ENCODE results near the gene SH3RF3.

SH3RF3 gene

DNA sequence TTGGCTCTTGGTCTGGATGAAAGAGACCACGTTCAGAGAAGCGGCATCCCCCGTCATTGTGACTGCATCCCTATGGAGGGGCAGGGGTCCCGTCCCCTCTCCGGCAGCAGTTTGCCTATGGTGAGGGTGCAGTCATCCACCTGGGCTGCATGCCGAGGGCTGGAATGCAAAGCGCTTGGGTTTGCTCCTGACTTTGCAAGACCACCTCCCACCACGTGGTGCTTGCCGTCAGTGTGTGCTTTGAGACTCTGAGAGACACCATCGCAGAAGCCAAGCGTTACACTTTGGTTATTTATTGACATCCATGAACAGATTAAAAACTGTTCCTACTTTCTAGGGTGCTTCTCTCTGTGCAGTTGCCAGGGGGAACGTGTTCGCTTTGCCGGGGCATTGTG, 59.5 kb downstream of the SH3RF3 start:
- TF ChIP-seq FOXP2 (optimal IDR thresholded peaks at IDR 0.05; ENCODE audit: borderline replicate concordance, extremely low read depth, extremely low read length, insufficient read depth) (no peak), POLR2AphosphoS5 (IDR thresholded peaks at IDR 0.05; ENCODE audit: low read depth, low read length) (no peak), TAF1 (IDR thresholded peaks at IDR 0.05; ENCODE audit: borderline replicate concordance, insufficient read depth, low read length) (no peak), SIN3A (IDR thresholded peaks at IDR 0.05; ENCODE audit: borderline replicate concordance, insufficient read depth, low read length) (no peak)
- TF ChIP-seq, protein P1, sequence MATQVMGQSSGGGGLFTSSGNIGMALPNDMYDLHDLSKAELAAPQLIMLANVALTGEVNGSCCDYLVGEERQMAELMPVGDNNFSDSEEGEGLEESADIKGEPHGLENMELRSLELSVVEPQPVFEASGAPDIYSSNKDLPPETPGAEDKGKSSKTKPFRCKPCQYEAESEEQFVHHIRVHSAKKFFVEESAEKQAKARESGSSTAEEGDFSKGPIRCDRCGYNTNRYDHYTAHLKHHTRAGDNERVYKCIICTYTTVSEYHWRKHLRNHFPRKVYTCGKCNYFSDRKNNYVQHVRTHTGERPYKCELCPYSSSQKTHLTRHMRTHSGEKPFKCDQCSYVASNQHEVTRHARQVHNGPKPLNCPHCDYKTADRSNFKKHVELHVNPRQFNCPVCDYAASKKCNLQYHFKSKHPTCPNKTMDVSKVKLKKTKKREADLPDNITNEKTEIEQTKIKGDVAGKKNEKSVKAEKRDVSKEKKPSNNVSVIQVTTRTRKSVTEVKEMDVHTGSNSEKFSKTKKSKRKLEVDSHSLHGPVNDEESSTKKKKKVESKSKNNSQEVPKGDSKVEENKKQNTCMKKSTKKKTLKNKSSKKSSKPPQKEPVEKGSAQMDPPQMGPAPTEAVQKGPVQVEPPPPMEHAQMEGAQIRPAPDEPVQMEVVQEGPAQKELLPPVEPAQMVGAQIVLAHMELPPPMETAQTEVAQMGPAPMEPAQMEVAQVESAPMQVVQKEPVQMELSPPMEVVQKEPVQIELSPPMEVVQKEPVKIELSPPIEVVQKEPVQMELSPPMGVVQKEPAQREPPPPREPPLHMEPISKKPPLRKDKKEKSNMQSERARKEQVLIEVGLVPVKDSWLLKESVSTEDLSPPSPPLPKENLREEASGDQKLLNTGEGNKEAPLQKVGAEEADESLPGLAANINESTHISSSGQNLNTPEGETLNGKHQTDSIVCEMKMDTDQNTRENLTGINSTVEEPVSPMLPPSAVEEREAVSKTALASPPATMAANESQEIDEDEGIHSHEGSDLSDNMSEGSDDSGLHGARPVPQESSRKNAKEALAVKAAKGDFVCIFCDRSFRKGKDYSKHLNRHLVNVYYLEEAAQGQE (IDR thresholded peaks at IDR 0.05; ENCODE audit: insufficient read depth in 1 of 2, low read depth in 2 of 2, low read length in 2 of 2), result no peak

DNA sequence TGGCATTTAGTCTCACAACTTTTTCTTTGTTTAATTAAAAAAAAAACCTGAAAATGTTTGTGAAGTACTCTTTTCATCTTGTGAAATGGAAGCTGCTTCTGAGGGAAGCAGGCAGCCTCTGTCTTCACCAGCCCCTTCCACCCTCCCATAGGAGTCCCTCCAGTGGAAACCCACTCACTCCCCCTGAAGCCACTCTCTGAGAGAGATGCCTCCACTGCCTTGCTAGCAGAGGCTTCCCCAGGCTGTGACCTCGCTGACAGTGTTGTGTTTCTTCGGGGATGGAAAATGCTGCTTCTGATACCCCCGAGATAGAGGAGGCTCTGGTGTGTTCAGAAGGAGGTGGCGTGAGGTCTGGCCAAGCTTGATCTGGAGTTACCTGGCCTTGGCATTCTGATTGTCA, 59.9 kb downstream of the SH3RF3 start:
- TF ChIP-seq POLR2AphosphoS5 (IDR thresholded peaks at IDR 0.05; ENCODE audit: low read depth, low read length), result no peak
- TF ChIP-seq FOXP2 (optimal IDR thresholded peaks at IDR 0.05; ENCODE audit: borderline replicate concordance, extremely low read depth, extremely low read length, insufficient read depth), result no peak
- TF ChIP-seq, protein P1 (IDR thresholded peaks at IDR 0.05; ENCODE audit: insufficient read depth in 1 of 2, low read depth in 2 of 2, low read length in 2 of 2), result no peak
- no peak for TF ChIP-seq SIN3A (IDR thresholded peaks at IDR 0.05; ENCODE audit: borderline replicate concordance, insufficient read depth, low read length)
- no peak for TF ChIP-seq TAF1 (IDR thresholded peaks at IDR 0.05; ENCODE audit: borderline replicate concordance, insufficient read depth, low read length)

DNA sequence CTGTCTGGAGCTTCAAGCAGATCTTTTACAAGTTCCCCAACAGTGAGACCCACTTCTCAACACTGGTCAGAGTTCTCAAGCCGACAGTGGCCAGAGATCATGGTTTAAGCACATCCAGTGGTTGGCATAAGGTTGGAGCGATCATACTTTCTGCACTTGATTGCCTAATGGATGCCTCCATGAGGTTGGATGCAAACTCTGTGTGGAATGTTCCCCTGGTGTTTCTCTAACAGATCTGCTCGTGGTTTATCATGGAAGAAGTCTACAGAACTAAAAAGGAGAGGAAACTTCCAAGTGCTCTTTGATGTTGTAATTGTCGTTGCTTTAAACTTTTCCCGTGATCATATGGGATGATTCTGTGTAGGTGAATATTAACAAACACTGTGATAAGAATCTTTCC, 60.7 kb downstream of the SH3RF3 start:
- TF ChIP-seq POLR2AphosphoS5 (IDR thresholded peaks at IDR 0.05; ENCODE audit: low read depth, low read length), result no peak
- no peak for TF ChIP-seq FOXP2 (optimal IDR thresholded peaks at IDR 0.05; ENCODE audit: borderline replicate concordance, extremely low read depth, extremely low read length, insufficient read depth)
- no peak for TF ChIP-seq TAF1 (IDR thresholded peaks at IDR 0.05; ENCODE audit: borderline replicate concordance, insufficient read depth, low read length)
- TF ChIP-seq SIN3A (IDR thresholded peaks at IDR 0.05; ENCODE audit: borderline replicate concordance, insufficient read depth, low read length), result no peak

DNA sequence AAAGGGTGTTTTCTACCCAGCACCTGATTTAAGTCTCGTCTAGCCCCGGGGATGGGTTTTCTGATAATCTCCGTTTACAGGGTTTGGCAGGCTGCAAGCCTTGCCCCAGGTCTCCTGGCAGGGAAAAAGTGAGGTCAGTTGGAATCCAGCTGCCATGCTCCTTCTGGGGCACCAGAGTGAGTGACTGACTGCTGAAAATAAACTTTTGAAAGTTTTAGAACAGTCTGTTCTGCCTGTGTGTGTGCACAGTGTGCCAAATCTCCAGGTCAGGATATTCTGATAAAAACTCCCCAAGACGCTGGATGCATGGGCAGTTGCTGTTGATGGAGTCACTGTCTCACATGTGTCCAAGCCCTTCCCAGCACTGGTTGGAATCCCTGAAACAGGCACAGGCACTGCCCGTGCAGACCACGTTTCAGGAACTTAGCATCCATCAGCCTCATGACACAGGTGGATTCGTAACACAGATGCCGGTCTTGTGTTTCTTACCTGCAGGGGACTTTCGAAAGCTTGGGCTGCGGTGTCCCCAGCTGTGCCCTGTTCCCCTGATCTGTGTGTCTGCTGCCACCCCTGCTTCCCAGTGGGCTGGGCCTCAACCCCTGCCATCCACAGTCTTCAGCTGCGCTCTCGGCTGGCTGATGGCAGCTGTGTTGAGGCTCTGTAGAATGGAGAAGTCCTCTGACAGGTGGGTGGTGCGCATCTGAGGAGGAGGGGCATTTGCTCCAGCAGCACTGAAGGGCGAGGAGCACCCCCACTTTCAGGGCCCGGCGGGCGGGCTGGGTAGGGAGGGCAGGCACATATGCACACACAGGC, 65.0 kb downstream of the SH3RF3 start:
- no peak for TF ChIP-seq POLR2AphosphoS5 (IDR thresholded peaks at IDR 0.05; ENCODE audit: low read depth, low read length)
- TF ChIP-seq, protein P1 (IDR thresholded peaks at IDR 0.05; ENCODE audit: insufficient read depth in 1 of 2, low read depth in 2 of 2, low read length in 2 of 2), result no peak

DNA sequence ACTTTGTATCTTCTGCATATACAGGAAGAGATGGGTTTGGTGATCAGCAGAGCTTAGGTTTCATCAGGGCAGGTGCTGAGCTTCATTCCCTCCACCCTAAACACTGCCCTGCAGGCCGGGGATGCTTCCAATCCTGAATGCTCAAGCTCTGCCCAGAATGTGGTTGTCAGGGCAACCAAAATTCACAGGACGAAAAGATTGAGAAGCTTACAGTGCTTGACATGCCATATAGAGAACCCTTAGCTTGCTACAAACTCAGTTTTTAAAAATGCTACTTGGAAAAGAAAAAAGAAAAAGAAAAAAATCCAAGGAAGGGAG, 65.6 kb downstream of the SH3RF3 start:
- TF ChIP-seq SIN3A (IDR thresholded peaks at IDR 0.05; ENCODE audit: borderline replicate concordance, insufficient read depth, low read length), result no peak
- TF ChIP-seq FOXP2 (optimal IDR thresholded peaks at IDR 0.05; ENCODE audit: borderline replicate concordance, extremely low read depth, extremely low read length, insufficient read depth), result no peak
- TF ChIP-seq, protein P1 (IDR thresholded peaks at IDR 0.05; ENCODE audit: insufficient read depth in 1 of 2, low read depth in 2 of 2, low read length in 2 of 2), result no peak
- TF ChIP-seq POLR2AphosphoS5 (IDR thresholded peaks at IDR 0.05; ENCODE audit: low read depth, low read length), result no peak
- no peak for TF ChIP-seq TAF1 (IDR thresholded peaks at IDR 0.05; ENCODE audit: borderline replicate concordance, insufficient read depth, low read length)
